A673 (cell line): Measurements from ENCODE around the gene CCDC77.

ENCODE experiments used
- CTCF ChIP-seq: fragments of 300-800, 200-600 bp; sonication (generic); conservative IDR thresholded peaks from 2 replicates; pipeline ENCODE4 v1.5.1; 2017; ENCODE audit warnings: low read depth, mild to moderate bottlenecking, antibody characterized with exemption, low read length, moderate library complexity, mixed read lengths
- EZH2 ChIP-seq: fragments of 200-600 bp; sonication (generic); IDR thresholded peaks from 2 replicates; pipeline ENCODE4 v1.6.1; 2017; ENCODE audit warnings: borderline replicate concordance, low read depth, mild to moderate bottlenecking, mixed read lengths, antibody characterized with exemption, low read length; ENCODE audit not compliant: poor library complexity, severe bottlenecking

- TF ChIP-seq EZH2 (no peak), CTCF (no peak)
Observed at GRCh38 chr12:460261-461230, 59.1 kb downstream of the CCDC77 start.
